Tibial artery (tissue), 4 donors: ENCODE data around the gene METTL27.

Source experiments
- DNase-seq, 2 donors: peaks; one replicate each; pipeline ENCODE4 v3.0.0-alpha.2; 2019
- H3K27ac ChIP-seq, 2 donors: fragments of 200-600 bp; sonication (generic) in 1 of 2; 1 replicate in 1 of 2; 2 replicates in 1 of 2; pipeline ENCODE4 v1.5.1; 2018 to 2019; ENCODE audit warnings: mild to moderate bottlenecking in 1 of 2
- H3K27me3 ChIP-seq, 2 donors: fragments of 200-600 bp; sonication (generic) in 1 of 2; one replicate each; pipeline versions ENCODE4 v1.5.1 to v1.6.0; 2016 to 2019
- H3K36me3 ChIP-seq, 3 donors: fragments of 200-600 bp; sonication (generic) in 2 of 3; one replicate each; pipeline ENCODE4 v1.5.1; 2016 to 2019; ENCODE audit warnings: mild to moderate bottlenecking in 2 of 3
- H3K4me1 ChIP-seq, 4 donors: fragments of 200-600 bp; sonication (generic) in 2 of 4; 1 replicate in 3 of 4; 2 replicates in 1 of 4; pipeline ENCODE4 v1.5.1; 2016 to 2019
- H3K4me3 ChIP-seq, 2 donors: fragments of 200-600 bp; sonication (generic) in 1 of 2; 1 replicate in 1 of 2; 2 replicates in 1 of 2; pipeline ENCODE4 v1.5.1; 2018 to 2019; ENCODE audit warnings: mild to moderate bottlenecking in 2 of 2
- H3K9me3 ChIP-seq, 3 donors: fragments of 200-600 bp; sonication (generic) in 1 of 3; one replicate each; pipeline ENCODE4 v1.5.1; 2016 to 2019
- CTCF ChIP-seq, 2 experiments: fragments of 200-600 bp in 1 of 2; fragments of 450-650 bp in 1 of 2; IDR thresholded peaks; one replicate each; pipeline ENCODE4 v1.5.1; 2017 to 2019; ENCODE audit warnings: antibody characterized with exemption in 2 of 2, mild to moderate bottlenecking in 1 of 2, moderate library complexity in 1 of 2
- intact Hi-C: fragments of 100-400 bp; cut with DNase I; formaldehyde crosslinking; loops from one replicate; pipeline ENCODE4 v1.15.0; 2023; ENCODE audit warnings: low total_unique reads

Gene METTL27

GRCh38 chr7:73828972-73829371 lies 13.3 kb downstream of the METTL27 start:
- no peaks in the 10 kb centered on the region for H3K36me3 ChIP-seq
- TF ChIP-seq CTCF (IDR thresholded peaks at IDR 0.05): no peak
- intact Hi-C loops: no loop called here
- H3K27ac ChIP-seq: no peak overlapping the region
- H3K27me3 ChIP-seq: peaks cover 0 to 20% of the 10 kb centered on the region in 2 donors
- peaks cover 0 to 33% (median 13%) of the 10 kb centered on the region in 4 donors for H3K4me1 ChIP-seq
- no peak for DNase-seq
- H3K4me3 ChIP-seq: no peak overlapping the region
- no peaks in the 10 kb centered on the region for H3K9me3 ChIP-seq

- H3K4me1 ChIP-seq: peaks cover 0 to 33% (median 13%) of the 10 kb centered on the region in 4 donors
- no peaks in the 10 kb centered on the region for H3K36me3 ChIP-seq
- no peak for DNase-seq
- intact Hi-C loops: no loop called here
- peaks cover 0 to 14% of the 10 kb centered on the region in 2 donors for H3K27me3 ChIP-seq
- TF ChIP-seq CTCF (IDR thresholded peaks at IDR 0.05): no peak
- H3K27ac ChIP-seq: no peak overlapping the region
- no peak overlapping the region for H3K4me3 ChIP-seq
- H3K9me3 ChIP-seq: no peaks in the 10 kb centered on the region
These were observed 14.1 kb downstream of the METTL27 start for GRCh38 chr7:73828107-73828803.

- Histone ChIP-seq H3K9me3 (no peaks in the 10 kb centered on the region), H3K27ac (no peak overlapping the region), H3K4me3 (no peak overlapping the region), H3K36me3 (no peaks in the 10 kb centered on the region), H3K27me3 (peaks cover 0 to 13% of the 10 kb centered on the region in 2 donors), H3K4me1 (peaks cover 0 to 33% (median 13%) of the 10 kb centered on the region in 4 donors)
- no peak for TF ChIP-seq CTCF (IDR thresholded peaks at IDR 0.05)
- peak in 1 of 2 donors; percentile 53 for DNase-seq
- intact Hi-C loops: no loop called here
These were observed 14.7 kb downstream of the METTL27 start for GRCh38 chr7:73827567-73828106.

- H3K4me3 ChIP-seq: no peak overlapping the region
- H3K4me1 ChIP-seq: peaks cover 0 to 28% (median 13%) of the 10 kb centered on the region in 4 donors
- H3K27ac ChIP-seq: no peak overlapping the region
- intact Hi-C loops: no loop called here
- TF ChIP-seq CTCF (IDR thresholded peaks at IDR 0.05): no peak
- peaks cover 0 to 3% of the 10 kb centered on the region in 2 donors for H3K27me3 ChIP-seq
- no peaks in the 10 kb centered on the region for H3K36me3 ChIP-seq
- DNase-seq: peak in 1 of 2 donors; percentile 19
- H3K9me3 ChIP-seq: no peaks in the 10 kb centered on the region
These were observed 17.3 kb downstream of the METTL27 start for GRCh38 chr7:73824986-73825385.

GRCh38 chr7:73823873-73824592 lies 18.3 kb downstream of the METTL27 start:
- H3K27ac ChIP-seq: no peak overlapping the region
- no peaks in the 10 kb centered on the region for H3K9me3 ChIP-seq
- no peaks in the 10 kb centered on the region for H3K36me3 ChIP-seq
- H3K4me1 ChIP-seq: peaks cover 0 to 25% (median 13%) of the 10 kb centered on the region in 4 donors
- no peaks in the 10 kb centered on the region for H3K27me3 ChIP-seq
- DNase-seq: peak in 1 of 2 donors; percentile 11
- TF ChIP-seq CTCF (IDR thresholded peaks at IDR 0.05): no peak
- intact Hi-C loops: no loop called here
- no peak overlapping the region for H3K4me3 ChIP-seq
